Measurements from ENCODE around the gene LRRC51. TPM values are rescaled to one million over a fixed set of nuclear protein-coding genes. Genes with fewer than 3 reads are reported as not detected.

Gene LRRC51
- total and polyA plus RNA-seq, 2 of the 8 experiments (the other 6 are each of a cell fraction or from before 2014, with no cell fraction given) = 7.7 to 7.9 TPM

DNA sequence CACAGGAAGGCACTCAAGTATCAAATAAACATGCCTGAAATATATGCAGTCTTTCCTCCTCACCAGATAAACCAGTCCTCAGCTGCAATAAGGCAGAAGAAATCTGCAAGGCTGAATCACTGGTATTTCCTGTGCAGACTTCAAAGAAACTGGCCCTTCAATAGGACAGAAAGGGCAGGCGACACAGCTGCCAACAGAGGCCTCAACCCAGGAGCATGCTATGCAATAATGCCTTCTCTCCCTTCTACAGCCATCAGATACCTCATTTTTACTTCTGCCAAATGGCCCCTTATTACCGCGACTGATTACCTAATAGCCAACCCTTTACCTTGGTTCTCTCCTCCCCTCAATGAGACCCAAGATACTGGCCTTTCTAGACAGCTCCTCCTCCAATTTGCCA, 8.3 kb upstream of the LRRC51 start (continued):
- TF ChIP-seq, protein P1, sequence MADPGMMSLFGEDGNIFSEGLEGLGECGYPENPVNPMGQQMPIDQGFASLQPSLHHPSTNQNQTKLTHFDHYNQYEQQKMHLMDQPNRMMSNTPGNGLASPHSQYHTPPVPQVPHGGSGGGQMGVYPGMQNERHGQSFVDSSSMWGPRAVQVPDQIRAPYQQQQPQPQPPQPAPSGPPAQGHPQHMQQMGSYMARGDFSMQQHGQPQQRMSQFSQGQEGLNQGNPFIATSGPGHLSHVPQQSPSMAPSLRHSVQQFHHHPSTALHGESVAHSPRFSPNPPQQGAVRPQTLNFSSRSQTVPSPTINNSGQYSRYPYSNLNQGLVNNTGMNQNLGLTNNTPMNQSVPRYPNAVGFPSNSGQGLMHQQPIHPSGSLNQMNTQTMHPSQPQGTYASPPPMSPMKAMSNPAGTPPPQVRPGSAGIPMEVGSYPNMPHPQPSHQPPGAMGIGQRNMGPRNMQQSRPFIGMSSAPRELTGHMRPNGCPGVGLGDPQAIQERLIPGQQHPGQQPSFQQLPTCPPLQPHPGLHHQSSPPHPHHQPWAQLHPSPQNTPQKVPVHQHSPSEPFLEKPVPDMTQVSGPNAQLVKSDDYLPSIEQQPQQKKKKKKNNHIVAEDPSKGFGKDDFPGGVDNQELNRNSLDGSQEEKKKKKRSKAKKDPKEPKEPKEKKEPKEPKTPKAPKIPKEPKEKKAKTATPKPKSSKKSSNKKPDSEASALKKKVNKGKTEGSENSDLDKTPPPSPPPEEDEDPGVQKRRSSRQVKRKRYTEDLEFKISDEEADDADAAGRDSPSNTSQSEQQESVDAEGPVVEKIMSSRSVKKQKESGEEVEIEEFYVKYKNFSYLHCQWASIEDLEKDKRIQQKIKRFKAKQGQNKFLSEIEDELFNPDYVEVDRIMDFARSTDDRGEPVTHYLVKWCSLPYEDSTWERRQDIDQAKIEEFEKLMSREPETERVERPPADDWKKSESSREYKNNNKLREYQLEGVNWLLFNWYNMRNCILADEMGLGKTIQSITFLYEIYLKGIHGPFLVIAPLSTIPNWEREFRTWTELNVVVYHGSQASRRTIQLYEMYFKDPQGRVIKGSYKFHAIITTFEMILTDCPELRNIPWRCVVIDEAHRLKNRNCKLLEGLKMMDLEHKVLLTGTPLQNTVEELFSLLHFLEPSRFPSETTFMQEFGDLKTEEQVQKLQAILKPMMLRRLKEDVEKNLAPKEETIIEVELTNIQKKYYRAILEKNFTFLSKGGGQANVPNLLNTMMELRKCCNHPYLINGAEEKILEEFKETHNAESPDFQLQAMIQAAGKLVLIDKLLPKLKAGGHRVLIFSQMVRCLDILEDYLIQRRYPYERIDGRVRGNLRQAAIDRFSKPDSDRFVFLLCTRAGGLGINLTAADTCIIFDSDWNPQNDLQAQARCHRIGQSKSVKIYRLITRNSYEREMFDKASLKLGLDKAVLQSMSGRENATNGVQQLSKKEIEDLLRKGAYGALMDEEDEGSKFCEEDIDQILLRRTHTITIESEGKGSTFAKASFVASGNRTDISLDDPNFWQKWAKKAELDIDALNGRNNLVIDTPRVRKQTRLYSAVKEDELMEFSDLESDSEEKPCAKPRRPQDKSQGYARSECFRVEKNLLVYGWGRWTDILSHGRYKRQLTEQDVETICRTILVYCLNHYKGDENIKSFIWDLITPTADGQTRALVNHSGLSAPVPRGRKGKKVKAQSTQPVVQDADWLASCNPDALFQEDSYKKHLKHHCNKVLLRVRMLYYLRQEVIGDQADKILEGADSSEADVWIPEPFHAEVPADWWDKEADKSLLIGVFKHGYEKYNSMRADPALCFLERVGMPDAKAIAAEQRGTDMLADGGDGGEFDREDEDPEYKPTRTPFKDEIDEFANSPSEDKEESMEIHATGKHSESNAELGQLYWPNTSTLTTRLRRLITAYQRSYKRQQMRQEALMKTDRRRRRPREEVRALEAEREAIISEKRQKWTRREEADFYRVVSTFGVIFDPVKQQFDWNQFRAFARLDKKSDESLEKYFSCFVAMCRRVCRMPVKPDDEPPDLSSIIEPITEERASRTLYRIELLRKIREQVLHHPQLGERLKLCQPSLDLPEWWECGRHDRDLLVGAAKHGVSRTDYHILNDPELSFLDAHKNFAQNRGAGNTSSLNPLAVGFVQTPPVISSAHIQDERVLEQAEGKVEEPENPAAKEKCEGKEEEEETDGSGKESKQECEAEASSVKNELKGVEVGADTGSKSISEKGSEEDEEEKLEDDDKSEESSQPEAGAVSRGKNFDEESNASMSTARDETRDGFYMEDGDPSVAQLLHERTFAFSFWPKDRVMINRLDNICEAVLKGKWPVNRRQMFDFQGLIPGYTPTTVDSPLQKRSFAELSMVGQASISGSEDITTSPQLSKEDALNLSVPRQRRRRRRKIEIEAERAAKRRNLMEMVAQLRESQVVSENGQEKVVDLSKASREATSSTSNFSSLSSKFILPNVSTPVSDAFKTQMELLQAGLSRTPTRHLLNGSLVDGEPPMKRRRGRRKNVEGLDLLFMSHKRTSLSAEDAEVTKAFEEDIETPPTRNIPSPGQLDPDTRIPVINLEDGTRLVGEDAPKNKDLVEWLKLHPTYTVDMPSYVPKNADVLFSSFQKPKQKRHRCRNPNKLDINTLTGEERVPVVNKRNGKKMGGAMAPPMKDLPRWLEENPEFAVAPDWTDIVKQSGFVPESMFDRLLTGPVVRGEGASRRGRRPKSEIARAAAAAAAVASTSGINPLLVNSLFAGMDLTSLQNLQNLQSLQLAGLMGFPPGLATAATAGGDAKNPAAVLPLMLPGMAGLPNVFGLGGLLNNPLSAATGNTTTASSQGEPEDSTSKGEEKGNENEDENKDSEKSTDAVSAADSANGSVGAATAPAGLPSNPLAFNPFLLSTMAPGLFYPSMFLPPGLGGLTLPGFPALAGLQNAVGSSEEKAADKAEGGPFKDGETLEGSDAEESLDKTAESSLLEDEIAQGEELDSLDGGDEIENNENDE (IDR thresholded peaks at IDR 0.05; ENCODE audit: insufficient replicate concordance, low read length) = no peak
- TF ChIP-seq, protein P2, sequence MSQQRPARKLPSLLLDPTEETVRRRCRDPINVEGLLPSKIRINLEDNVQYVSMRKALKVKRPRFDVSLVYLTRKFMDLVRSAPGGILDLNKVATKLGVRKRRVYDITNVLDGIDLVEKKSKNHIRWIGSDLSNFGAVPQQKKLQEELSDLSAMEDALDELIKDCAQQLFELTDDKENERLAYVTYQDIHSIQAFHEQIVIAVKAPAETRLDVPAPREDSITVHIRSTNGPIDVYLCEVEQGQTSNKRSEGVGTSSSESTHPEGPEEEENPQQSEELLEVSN (IDR thresholded peaks at IDR 0.05) = no peak
- TF ChIP-seq HDAC2 (IDR thresholded peaks at IDR 0.05; ENCODE audit: borderline replicate concordance in 1 of 2, low read depth in 2 of 2, low read length in 2 of 2) = no peak
- TF ChIP-seq JUND (IDR thresholded peaks at IDR 0.05; ENCODE audit: low read length) = no peak
- TF ChIP-seq EZH2 (IDR thresholded peaks at IDR 0.05; ENCODE audit: low read depth, low read length, severe bottlenecking) = no peak
- TF ChIP-seq POU5F1 (IDR thresholded peaks at IDR 0.05; ENCODE audit: low read depth, low read length) = no peak
- no peak for TF ChIP-seq TEAD4 (IDR thresholded peaks at IDR 0.05; ENCODE audit: low read depth, low read length)
- no peak for TF ChIP-seq EP300 (IDR thresholded peaks at IDR 0.05; ENCODE audit: borderline replicate concordance in 1 of 2, low read depth in 2 of 2, low read length in 2 of 2)
- TF ChIP-seq GABPA (IDR thresholded peaks at IDR 0.05; ENCODE audit: borderline replicate concordance, insufficient read depth, low read length) = no peak
- no peak for TF ChIP-seq SIX5 (IDR thresholded peaks at IDR 0.05; ENCODE audit: low read depth, low read length)
